HG03280 (cell line): ENCODE measurements around the gene SPRR1A.
A peak's percentile ranks its signal among the peaks of the same experiment; 100 is the strongest.

ENCODE experiments used
- ATAC-seq: cut with Tn5 transposase; IDR thresholded peaks from one replicate; pipeline ENCODE4 v1.9.1; 2021; ENCODE audit warnings: mild to moderate bottlenecking, moderate library complexity; ENCODE audit not compliant: unreplicated experiment

SPRR1A gene, protein sequence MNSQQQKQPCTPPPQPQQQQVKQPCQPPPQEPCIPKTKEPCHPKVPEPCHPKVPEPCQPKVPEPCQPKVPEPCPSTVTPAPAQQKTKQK

DNA sequence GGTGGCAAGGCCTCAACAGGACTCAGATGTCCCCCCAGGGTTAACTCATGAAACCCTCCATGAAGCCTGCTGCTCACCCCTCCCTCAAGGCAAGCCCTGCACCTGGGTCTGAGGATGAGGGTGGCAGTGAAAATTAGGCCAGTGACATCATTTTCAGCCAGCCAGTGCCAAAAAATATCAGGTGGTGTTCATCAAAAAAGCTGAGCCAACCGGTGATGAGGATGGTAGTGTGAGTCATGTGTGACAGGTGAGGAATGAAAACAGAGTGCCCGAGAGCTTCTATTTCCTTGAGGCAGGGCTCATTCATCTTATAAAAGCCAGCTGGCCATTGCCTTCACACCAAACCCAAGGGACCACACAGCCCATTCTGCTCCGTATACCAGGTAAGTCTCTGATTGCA, at the start of gene SPRR1A:
Gene SPRR1A, plus strand, starts transcription at position 339 of the 400 bp plus-strand sequence. CDS start 1,150 bp downstream, outside the sequence.
- ATAC-seq: no peak

DNA sequence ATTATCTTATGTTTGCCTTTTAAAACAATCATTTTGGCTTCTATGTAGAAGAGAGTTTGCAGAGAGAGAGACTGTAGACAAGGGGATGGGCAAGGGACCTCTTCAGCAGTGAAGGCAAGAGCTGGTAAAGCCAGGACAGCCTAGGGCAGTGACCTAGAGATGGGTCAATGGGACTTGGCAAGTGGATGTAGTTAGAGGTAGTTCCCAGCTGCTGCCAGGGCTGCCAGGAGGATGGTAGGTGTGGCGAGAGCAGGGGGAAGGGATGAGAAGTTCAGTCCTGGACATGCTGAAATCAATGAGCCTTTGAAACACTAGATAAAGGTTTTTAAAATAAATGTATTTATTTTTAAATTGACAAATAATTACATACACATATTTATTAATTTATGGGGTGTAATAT, 43.3 kb upstream of the SPRR1A start:
- no peak for ATAC-seq

DNA sequence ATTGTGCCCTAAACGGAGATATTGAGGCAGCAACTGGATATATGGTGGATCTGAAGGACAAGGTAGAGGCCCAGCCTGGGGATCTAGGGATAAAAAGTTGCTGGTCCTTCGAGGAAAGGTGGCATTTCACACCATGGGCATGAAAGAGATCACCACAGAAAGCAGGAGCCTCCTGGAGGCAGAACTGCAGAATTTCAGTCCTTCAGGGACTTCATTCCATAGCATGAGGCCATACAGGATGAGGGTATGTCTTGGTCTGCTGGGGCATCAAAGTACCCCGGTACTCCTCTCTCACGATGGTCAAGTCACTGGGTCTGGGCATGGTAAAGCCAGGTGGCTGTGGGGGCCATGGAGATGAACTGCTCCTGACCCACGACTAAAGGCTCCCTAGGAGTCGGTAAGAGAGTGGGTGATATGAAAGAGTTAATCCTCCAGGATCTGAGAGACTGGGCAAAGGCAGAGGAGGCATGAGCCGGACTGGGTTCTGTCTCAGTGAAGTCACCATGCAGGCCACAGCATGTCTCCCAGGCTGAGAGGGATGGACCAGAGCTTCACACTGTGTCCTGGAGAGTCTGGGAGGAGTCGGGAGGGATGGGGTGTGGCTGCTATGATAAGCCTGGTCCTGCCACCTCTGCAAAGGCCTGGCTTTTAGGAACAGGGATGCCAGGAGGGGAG, 42.7 kb upstream of the SPRR1A start:
- no peak for ATAC-seq

DNA sequence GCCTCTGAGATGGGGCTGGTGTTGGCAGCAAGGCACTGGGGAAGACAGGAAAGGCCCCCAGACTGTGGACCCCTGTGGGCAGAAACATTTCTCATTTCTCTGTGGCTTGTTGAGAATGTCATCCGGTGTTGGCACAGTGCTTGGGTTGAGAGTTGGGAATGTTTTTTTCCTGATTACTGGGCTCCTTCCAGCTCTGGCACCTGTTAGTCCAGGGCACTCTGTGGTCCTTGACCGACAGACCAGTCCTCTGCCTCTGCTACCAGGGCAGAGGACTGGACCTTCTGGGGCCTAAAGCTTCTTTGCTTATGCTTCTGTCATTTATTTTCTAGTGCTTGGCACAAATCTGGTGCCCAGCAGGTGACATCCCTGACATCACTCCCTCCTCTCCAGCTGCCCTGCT, 41.7 kb upstream of the SPRR1A start:
- no peak for ATAC-seq

DNA sequence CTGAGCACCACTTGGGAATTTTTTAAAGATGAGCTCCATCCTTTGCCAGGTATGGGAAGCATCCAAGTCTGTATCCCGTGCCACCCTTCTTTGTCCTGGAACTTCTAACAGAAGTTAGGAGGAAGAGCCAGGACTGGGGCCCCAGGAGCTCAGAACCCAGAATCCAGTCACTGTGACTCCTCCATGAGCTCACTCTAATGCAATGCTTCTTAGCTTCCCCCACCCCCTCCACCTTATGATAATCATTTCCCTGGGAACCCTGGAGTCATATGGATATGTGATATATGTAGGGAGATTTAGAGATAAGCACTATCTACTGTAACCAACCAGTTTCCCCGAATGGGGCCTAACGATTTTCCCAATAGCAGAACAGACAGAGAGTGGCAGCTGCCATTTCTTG, 37.6 kb upstream of the SPRR1A start:
- ATAC-seq: no peak

DNA sequence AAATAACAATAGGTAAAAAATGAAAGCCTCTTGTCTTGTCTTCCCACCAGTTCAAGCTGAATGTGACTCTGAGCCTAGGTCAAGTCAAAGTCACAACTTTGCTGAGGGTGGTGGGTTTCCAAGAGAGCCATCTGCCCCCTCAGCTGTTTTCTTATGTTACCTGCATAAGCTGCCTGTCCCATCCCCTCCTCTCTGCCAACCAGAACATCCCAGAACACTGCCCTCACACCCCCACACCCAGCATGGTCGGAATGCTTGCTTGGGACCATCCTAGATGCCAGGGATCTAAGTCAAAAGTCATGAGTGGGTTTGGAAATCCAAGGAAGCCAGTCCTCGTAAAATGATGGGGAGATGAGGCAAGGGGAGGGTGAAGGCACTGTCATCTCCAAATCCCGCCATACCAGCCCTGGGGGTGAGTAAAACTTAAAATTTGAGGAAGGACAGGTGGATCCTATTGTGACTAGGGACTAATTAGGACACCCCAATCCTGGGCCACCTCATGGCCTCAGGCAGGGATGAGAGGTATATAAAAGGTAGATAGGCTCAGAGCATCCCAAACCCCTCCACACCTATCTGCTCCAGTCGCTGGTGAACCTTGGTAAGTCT, 37.1 kb upstream of the SPRR1A start, which contains the start of gene SPRR5:
Gene SPRR5, plus strand, starts transcription at position 556 of the 606 bp plus-strand sequence. CDS start 1,349 bp downstream, outside the sequence.
- ATAC-seq: no peak

DNA sequence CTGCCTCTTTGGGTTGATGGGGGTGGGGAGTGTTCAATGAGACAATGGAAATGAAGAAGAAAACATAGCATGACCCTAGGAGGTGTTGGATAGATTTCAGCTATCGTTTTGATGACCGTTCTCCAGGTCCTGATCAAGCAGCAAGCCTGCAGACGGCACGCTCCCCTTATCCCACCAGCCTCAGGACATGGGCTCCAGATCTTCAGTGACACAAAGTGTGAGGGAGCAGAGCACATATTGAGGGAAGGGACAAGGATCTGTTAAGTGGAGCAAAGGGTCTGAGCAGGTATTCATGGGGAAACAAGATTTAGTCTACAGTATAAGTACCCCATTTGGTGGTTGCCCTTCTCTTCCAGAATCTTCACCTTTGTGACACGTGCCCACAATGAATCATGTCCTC, 32.2 kb upstream of the SPRR1A start:
- no peak for ATAC-seq

DNA sequence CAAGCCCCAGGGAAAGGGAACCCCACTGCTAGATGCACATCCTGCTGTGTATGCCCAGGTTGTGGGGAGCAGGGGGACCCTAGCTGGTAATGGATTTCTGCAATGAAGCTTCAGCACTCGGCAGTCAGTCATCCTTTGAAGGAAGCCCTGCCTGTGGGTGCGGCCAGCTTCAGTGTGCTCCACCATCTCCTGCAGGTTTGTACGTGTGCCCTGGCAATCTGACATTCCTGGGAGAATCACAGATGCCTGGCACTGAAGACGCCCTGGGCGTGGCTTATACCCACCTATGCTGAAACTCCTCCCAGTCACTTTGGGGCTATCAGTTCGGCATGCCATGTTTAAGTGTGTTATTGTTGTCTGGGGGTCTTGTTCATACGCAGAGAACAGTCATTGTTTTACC, 30.1 kb upstream of the SPRR1A start:
- ATAC-seq: no peak

DNA sequence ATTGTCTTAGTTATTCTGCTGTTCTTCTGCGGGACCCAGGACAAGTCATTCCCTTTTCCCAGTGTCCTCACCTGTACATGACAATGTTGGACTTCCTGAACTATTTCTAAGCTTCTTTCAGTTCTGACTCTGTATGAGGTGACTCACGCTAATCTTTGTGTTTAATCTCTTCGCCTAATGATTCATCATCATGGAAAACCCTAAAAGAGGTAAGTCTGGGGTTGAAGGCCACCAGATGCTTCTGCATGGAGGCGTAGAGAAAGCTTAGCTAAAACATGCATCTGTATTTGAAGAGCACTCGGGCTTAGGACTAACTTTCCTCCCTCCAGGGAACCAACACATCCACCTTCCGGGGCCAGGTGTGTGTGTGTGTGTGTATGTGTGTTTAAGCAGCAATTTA, 29.4 kb upstream of the SPRR1A start:
- ATAC-seq: no peak

DNA sequence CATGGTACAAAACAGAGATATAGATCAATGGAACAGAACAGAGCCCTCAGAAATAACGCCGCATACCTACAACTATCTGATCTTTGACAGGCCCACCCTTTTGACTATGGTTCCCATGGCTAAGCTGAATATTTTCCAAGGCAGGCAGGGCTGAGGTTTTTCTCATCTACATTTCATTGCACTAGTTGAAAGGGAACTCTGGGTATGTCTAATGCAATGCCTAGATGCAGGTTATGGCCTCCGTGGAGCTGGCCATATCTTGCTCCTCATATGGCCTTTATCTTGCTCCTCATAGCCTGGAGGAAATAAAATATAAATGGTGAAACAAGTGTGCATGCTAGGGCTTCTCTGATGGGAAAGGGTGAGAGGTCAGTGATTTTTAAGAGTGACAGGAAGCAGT, 26.3 kb upstream of the SPRR1A start:
- ATAC-seq: no peak

DNA sequence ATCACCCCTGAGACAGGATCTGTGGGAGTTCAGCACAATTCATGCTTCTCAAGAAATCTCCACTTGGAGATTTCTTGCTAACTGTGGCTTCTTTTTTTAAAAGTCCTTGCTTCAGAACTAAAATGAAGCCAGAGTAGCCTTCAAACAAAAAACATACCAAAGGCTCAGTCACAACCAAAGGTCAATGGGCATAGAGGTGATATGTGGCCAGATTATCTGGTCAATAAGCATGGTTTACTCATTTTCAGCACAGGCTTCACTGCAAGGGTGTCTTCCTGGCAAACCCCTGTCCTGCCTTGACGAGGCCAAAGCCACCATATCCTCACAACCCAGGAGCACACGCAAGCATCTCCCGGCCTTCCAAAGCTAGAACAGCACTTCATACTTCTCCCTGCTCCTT, 24.6 kb upstream of the SPRR1A start:
- no peak for ATAC-seq

DNA sequence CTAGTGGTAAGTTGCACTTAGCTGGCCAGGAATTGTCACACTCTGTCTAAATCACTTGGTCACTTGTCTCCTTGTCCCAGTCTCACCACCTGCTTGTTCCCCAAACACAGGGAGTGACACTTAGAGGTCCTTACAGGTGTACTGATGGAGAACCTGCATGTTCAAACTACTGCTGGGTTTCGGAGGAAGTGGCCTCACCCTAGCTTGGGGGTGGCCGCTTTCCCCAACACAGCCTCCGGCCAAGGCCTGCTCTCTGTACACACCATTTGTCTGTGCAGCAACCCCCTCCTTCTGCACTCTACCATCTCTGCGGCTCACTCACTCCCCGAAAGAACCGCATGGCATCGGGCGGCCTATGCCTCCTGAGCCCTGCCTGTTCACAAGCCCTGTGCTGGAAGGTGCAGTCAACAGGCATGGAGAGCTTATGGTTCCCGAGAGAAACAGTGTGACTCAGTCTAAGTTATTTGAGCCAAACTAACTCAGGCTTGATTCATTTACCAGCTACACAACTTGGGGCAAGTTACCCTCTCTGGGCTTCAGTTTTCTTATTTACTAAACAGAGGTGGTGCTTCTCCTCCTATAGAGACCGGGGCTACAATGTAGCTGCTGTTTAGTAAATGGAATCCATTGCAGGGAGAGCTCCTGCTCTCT, 24.0 kb upstream of the SPRR1A start:
- no peak for ATAC-seq

DNA sequence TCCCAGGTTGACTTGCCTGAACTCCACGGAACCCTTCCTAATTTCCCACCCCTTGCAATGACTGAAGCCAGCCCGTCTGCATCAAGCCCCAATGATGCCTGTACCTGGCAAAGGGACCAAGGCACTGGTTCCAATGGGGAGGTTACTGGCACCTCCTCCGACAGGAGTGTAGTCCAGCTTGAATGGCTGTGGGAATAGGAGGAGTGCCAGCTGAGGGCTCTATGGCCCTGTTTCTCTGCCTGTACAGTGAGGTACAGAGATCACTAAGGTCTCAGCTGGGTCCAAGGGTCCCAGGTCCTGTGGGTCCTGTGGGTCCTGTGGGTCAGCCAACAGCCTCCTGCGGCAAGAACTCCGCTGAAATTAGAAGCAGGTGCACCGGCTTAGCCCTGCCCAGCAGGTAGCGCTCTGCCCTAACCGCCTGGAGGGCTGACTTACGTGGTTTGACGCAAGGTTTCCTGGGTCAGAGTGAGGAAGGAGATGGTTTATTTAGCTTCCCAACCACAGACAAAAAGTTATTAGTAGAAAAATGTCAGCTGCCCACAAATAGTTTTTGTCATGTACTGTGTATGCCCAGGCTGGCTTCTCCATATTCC, 23.3 kb upstream of the SPRR1A start:
- ATAC-seq: no peak

DNA sequence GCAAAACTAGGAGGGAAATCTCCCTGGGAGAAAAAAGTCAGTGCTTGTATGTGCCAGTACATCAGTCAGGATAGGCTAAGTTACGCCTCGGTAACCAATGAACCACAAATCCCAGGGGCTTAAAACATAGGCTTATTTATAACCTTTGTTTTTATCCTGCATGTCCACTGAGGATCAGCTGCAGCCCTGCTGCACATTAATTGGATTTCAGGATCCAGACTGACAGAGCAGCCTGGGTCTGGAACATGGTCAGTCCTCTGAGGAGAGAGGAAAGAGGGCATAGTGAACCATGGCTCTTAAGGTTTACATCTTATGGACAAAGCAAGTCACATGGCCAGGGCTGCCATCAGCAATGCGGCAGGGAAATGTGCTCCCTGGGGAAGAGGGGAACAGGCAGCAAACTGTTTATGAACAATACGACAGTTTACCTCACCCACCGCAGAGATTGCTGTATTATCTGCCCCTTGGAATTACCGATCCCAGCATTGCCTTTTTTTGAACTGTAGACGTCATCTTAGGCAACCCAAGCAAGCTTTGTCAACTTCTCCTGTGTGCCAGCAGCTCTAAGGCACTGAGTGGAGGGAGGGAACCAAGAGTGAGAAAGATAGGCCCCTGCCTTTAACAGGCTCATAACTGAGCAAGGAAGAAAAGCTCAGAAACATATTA, 22.5 kb upstream of the SPRR1A start:
- ATAC-seq: no peak

DNA sequence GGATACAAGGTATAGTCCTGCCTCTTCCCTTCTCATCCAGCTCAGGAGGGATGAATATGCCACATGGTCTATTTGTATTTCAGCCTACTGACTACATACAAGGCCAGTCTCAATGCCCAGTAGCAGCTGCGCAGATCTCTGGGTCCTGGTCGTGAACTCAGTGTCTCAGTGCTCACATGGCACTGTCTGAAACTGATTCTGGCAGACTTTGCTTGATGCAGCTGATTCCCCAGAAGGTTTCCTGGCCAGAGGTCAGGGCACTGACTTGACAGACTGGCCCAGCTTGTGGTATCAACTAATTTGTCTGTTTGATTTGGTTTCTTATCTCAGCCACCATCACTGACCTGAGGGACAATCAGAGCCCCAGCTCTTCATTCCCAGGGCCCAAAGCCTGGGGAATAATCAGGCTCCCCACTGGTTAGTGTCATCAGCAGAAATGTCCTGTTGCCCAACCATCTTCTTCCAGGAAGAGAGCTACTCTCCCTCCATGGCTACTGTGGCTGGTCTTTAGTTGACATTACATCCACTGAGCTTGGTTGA, 20.9 kb upstream of the SPRR1A start:
- ATAC-seq: no peak

DNA sequence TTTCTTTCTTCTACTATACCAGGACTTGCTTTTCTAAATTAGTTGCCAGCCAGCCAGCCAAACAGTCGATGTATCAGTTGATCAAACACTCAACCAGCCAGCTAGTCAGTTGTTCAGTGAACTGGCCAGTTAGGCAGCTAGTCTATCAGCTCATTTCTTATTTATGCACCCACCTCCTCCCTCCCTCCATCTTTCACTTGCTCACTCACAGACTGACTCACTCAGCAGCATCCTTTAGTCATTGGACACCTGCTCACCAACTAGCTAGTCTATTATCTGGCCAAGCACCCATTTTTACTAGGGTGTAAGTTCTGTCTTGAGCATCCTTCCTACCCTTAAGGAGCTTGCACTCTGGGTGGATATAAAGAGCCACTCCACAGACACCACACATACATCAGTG, 19.3 kb upstream of the SPRR1A start:
- ATAC-seq: no peak

DNA sequence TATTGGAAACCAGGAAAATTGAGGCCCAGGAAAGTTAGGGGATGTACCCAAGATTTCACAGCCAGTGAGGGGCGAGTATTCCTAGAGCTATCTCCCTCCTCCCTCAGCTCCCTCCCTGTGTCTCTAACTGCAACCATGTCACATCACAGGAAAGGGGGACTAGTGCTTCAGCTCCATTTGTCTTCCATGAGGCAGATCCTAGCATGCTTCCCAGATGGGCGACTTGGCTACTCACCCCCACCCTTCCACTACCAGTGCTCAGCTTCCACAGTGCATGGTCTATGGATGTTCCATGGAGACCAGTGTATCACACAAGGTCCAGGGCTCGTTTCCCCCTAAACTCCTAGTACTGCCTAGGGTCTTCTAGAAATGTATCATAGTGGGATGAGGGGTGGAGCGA, 18.0 kb upstream of the SPRR1A start:
- no peak for ATAC-seq

DNA sequence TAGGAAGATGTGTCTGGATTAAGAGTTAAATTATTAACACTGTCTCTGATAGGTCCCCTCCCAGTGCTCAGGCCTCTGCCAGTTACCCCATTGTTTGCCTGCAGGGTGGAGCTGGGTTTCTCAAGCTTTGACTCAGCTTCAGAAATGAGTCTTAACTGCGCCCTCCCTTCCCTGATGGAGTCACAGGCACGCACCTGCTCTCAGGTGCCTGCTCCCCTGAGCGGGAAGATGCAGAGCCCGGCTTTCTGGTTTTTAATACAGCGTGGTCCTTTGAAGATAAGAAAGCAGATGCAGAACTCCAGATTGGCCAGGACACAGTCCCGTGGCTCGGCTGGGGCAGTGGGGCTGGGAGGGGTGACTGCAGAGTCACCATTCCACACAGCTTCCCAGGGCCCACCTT, 16.7 kb upstream of the SPRR1A start:
- no peak for ATAC-seq

DNA sequence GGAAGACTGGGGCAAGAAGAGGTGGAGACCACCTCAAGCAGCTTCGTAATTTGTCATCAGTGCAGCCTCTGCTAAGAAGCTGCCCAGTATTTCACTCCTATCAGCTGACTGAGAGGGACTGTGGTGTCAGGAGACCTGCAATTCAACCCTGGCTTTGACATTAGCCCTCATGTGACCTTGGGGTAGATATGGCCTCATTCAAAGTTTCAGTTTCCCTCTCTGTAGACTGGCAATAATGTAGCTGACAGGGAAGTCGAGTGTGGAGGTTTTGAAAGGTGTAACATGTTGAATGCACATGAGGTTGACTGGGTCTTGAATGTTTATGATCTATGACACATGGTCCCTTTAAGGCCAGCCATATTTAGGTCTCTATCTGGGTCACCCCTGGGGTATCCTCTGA, 15.6 kb upstream of the SPRR1A start:
- peak; percentile 80 for ATAC-seq

DNA sequence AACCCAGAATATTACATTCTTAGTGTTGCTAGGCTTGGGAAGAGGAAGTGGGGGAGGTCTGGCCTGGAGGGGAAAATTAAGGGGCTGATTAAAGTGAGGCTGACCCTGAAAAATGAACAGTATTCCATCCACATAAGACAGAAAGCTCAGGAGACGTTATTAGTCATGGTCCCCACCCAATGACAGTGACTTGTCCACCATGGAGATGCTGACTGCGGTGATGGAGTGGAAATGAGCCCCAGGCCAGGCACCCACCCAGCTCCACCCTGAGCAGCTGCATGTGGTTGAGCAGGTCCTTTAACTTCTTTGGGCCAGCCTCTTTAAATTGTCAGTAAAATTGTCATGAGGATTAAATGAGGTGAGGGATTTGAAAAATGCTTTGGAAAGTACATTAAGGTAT, 14.8 kb upstream of the SPRR1A start:
- ATAC-seq: no peak

DNA sequence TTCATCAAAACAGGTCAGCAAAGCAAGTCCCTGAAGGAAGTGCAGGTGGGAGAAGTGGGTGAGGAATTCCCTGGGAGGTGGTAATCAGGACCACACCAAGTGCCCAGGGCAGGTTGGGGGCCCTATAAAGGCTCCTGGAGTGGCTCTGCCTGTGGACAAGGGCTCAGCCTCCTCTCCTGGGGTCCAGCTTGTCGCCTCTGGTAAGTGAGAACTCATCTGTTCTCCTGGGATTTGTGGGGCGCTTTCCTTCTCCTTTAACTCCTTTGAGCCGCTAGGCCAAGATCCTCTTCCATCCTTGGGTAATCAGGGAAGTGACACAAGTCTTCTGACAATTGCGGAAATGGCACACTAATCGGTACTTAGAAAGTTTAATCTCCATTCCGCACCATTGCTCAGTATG, 13.4 kb upstream of the SPRR1A start, which contains the start of gene SPRR4:
Gene SPRR4, plus strand, starts transcription at position 154 of the 400 bp plus-strand sequence. CDS start 1,243 bp downstream, outside the sequence.
- ATAC-seq: no peak
